K562 (cell line): Measurements from ENCODE around the gene BCAS4. TPM values are rescaled to one million over a fixed set of nuclear protein-coding genes. Genes with fewer than 3 reads are reported as not detected.

Experiments used
- ATAC-seq: fragments of 200-7000 bp; cut with Tn5 transposase; 3 replicates; pipeline ENCODE4 v1.9.1; 2020; ENCODE audit warnings: moderate library complexity
- BruUV-seq: library from RNA; stranded (reverse); fragments of 400-500 nt; replicated peaks from 2 replicates; lab custom pipeline; 2021; lab: Mats Ljungman, UMichigan
- CTCF ChIA-PET: fragments of 300-600 bp; formaldehyde crosslinking; extraction: SDS; loops from one replicate; lab custom pipeline; 2021; ENCODE audit warnings: low intra/inter-chr PET ratio; lab: Yijun Ruan, JAX
- POLR2A ChIA-PET: fragments of 300-600, 350-650 bp; sonication (Branson Sonifier 250); formaldehyde crosslinking; extraction: SDS; loops from one replicate; lab custom pipeline; 2021; ENCODE audit warnings: antibody characterized with exemption, inconsistent platforms; lab: Yijun Ruan, JAX
- DNase-seq, 4 experiments: peaks; one replicate each; pipeline versions ENCODE4 v3.0.0 to v3.0.0-alpha.2; 2011 to 2018; ENCODE audit warnings: low spot score in 3 of 4, mixed read lengths in 3 of 4; ENCODE audit errors: extremely low read depth in 1 of 4
- FAIRE-seq: peaks from 2 replicates; lab custom pipeline; 2011; peaks lifted over from hg19 to GRCh38; lab: Jason Lieb, UNC
- H2AFZ ChIP-seq: 2 replicates; pipeline ENCODE4 v1.6.0; 2011; ENCODE audit warnings: low read depth, low read length, control low read depth, inconsistent platforms
- H3K27ac ChIP-seq: fragments of 200-600 bp; 3 replicates; pipeline ENCODE4 v1.8.0; 2011; ENCODE audit warnings: low read depth, mild to moderate bottlenecking, control low read depth, inconsistent platforms, low read length, moderate library complexity, mixed read lengths; ENCODE audit errors: extremely low read depth
- H3K27me3 ChIP-seq, 2 experiments: fragments of 300-600 bp in 1 of 2; 2 replicates in 1 of 2; 3 replicates in 1 of 2; pipeline versions ENCODE4 v1.6.0 to v1.8.0; 2011; ENCODE audit warnings: inconsistent platforms in 2 of 2, low read length in 2 of 2, mild to moderate bottlenecking in 1 of 2, mixed read lengths in 1 of 2, moderate library complexity in 1 of 2; ENCODE audit not compliant: control insufficient read depth in 2 of 2, insufficient read depth in 2 of 2
- H3K36me3 ChIP-seq: fragments of 300-600 bp; 3 replicates; pipeline ENCODE4 v1.8.0; 2011; ENCODE audit warnings: mild to moderate bottlenecking, low read length, inconsistent platforms; ENCODE audit not compliant: control insufficient read depth, insufficient read depth
- H3K4me1 ChIP-seq, 2 experiments: fragments of 200-600 bp in 1 of 2; replicated peaks in 1 of 2; 2 replicates in 1 of 2; 3 replicates in 1 of 2; pipeline versions ENCODE4 v1.5.1 to v1.8.0; 2011; ENCODE audit warnings: inconsistent platforms in 2 of 2, low read length in 2 of 2, mild to moderate bottlenecking in 1 of 2, mixed read lengths in 1 of 2, moderate library complexity in 1 of 2; ENCODE audit not compliant: control insufficient read depth in 2 of 2, insufficient read depth in 2 of 2
- H3K4me2 ChIP-seq: 2 replicates; pipeline ENCODE4 v1.6.1; 2011; ENCODE audit warnings: low read length, control low read depth, inconsistent platforms, mixed read lengths; ENCODE audit not compliant: insufficient read depth
- H3K4me3 ChIP-seq: fragments of 200-600 bp; sonication (generic), shearing (Covaris generic); 2 replicates; pipeline ENCODE4 v1.5.1; 2016; ENCODE audit warnings: control low read depth, inconsistent platforms
- H3K79me2 ChIP-seq: fragments of 200-600 bp; 3 replicates; pipeline ENCODE4 v1.8.0; 2011; ENCODE audit warnings: low read length, inconsistent platforms; ENCODE audit not compliant: control insufficient read depth, insufficient read depth
- H3K9ac ChIP-seq, 2 experiments: 2 replicates each; pipeline versions ENCODE4 v1.6.0 to v1.6.1; 2011; ENCODE audit warnings: low read depth in 2 of 2, low read length in 2 of 2, control low read depth in 1 of 2, inconsistent platforms in 1 of 2, mild to moderate bottlenecking in 1 of 2, mixed read lengths in 1 of 2; ENCODE audit not compliant: insufficient read depth in 1 of 2
- H3K9me1 ChIP-seq: one replicate; pipeline ENCODE4 v1.6.0; 2011; ENCODE audit warnings: inconsistent platforms, mild to moderate bottlenecking, low read length, moderate library complexity; ENCODE audit not compliant: control insufficient read depth, insufficient read depth
- H3K9me3 ChIP-seq: replicated peaks from 2 replicates; pipeline ENCODE4 v1.5.1; 2011; ENCODE audit warnings: low read depth, low read length, inconsistent platforms; ENCODE audit not compliant: control insufficient read depth, insufficient read depth
- H4K20me1 ChIP-seq: replicated peaks from 2 replicates; pipeline ENCODE4 v1.6.1; 2011; ENCODE audit warnings: low read length, inconsistent platforms, mixed read lengths; ENCODE audit not compliant: control insufficient read depth, insufficient read depth
- ILF3 ChIP-seq: fragments of 450-650 bp; IDR thresholded peaks from 2 replicates; pipeline ENCODE4 v1.6.1; 2018; ENCODE audit warnings: antibody characterized with exemption, mild to moderate bottlenecking, moderate library complexity, borderline replicate concordance
- MEIS2 ChIP-seq: fragments of 450-650 bp; IDR thresholded peaks from 2 replicates; pipeline ENCODE4 v1.6.1; 2014; ENCODE audit warnings: mild to moderate bottlenecking; ENCODE audit not compliant: partially characterized antibody
- ZBTB11 ChIP-seq, 3 experiments: fragments of 200-800 bp in 1 of 3; fragments of 250-450 bp in 1 of 3; fragments of 450-650 bp in 1 of 3; sonication (Bioruptor Pico) in 1 of 3; sonication (Bioruptor generic) in 1 of 3; formaldehyde crosslinking in 1 of 3; IDR thresholded peaks; 2 replicates each; pipeline versions ENCODE4 v1.6.1 to v1.8.0; 2016 to 2022; ENCODE audit warnings: mild to moderate bottlenecking in 2 of 3, missing genetic modification characterization in 2 of 3, missing compliant biosample characterization in 1 of 3, moderate library complexity in 1 of 3
- WGBS: fragments of 100-300 bp; shearing (Covaris generic); methylation state at CpG from one replicate; pipeline ENCODE4 v1.1.6; 2016; ENCODE audit warnings: low coverage, mixed read lengths; ENCODE audit not compliant: insufficient coverage; ENCODE audit errors: missing lambda C conversion rate; 5-methylcytosine and 5-hydroxymethylcytosine counted together
- in situ Hi-C: fragments of 300-500 bp; cut with MboI; formaldehyde crosslinking; loops from 4 replicates; pipeline ENCODE4 v1.15.0; 2018; ENCODE audit warnings: inconsistent platforms, mixed read lengths
- intact Hi-C: fragments of 100-400 bp; cut with micrococcal nuclease; formaldehyde crosslinking; loops from 2 replicates; pipeline ENCODE4 v1.14.2; 2022
- polyA plus RNA-seq, 8 experiments: library from polyadenylated mRNA; depleted of rRNA in 4 of 8; stranded (reverse) in 5 of 8; unstranded in 3 of 8; fragments of >200 nt; fragmentation: Nextera tagmentation in 2 of 8; fragmentation: Illumina TruSeq in 1 of 8; extraction: Ambion mirVana in 2 of 8; extraction: Trizol in 1 of 8; gene quantifications; 2 replicates each; pipeline versions ENCODE4 v1.2.1 to v1.2.3, GENCODE V29; 2011 to 2014; ENCODE audit warnings: inconsistent platforms in 1 of 8, missing spikeins in 1 of 8
- total RNA-seq, 7 experiments: library from RNA; depleted of rRNA in 6 of 7; stranded (reverse); fragments of >200 nt in 6 of 7; fragmentation: Illumina TruSeq in 2 of 7; extraction: Trizol in 2 of 7; gene quantifications; 2 replicates each; pipeline versions ENCODE4 v1.2.1 to v1.2.3, GENCODE V29; 2011 to 2021; ENCODE audit warnings: low replicate concordance in 1 of 7

Gene BCAS4
- total and polyA plus RNA-seq, 9 of the 15 experiments (the other 6 are each of a cell fraction or from before 2014, with no cell fraction given), result 0.15 to 2.3 (median 0.47) TPM

- WGBS, result 65% methylated on average over 14 of the region's 14 CpGs
- peaks cover 22 to 27% of the 10 kb centered on the region in 2 experiments for H3K4me1 ChIP-seq
- DNase-seq, result no peak
- in situ Hi-C loops (loop anchor here (10.0 kb wide), 1 partner anchor 512 kb away; no protein-coding TSS in a partner anchor), intact Hi-C loops (loop anchor here (5.0 to 10.0 kb wide), 3 partner anchors 189 to 608 kb away; no protein-coding TSS in a partner anchor)
- H4K20me1 ChIP-seq, result no peaks in the 10 kb centered on the region
- BruUV-seq, result no TSS peak
- H3K27ac ChIP-seq, result no peak overlapping the region
- no peaks in the 10 kb centered on the region for H3K9me3 ChIP-seq
- H3K79me2 ChIP-seq, result no peaks in the 10 kb centered on the region
- no peak for FAIRE-seq
- no peaks in the 10 kb centered on the region for H3K9me1 ChIP-seq
- no peak overlapping the region for H2AFZ ChIP-seq
- TF ChIP-seq MEIS2 (peak; percentile 2), ILF3 (no peak), ZBTB11 (CRISPR knock-in tag; IDR thresholded peaks at IDR 0.05) (peak in 1 of 3 experiments; percentile 69; a peak in 2 of 6 replicates)
- ATAC-seq, result no peak
- no peak overlapping the region for H3K4me3 ChIP-seq
- H3K4me2 ChIP-seq, result no peak overlapping the region
- POLR2A ChIA-PET, result interaction anchor here (0.6 to 2.0 kb wide), 4 partner anchors 16 to 482 kb away, joined by 3 to 9 read pairs (median 4); partner anchors contain the start of gene ADNP
- no peaks in the 10 kb centered on the region for H3K27me3 ChIP-seq
- H3K9ac ChIP-seq, result no peak overlapping the region
- H3K36me3 ChIP-seq, result no peaks in the 10 kb centered on the region
- CTCF ChIA-PET, result interaction anchor here (0.5 to 3.2 kb wide), 5 partner anchors 136 to 1291 kb away, joined by 3 to 28 read pairs (median 4); no protein-coding TSS in a partner anchor
Observed at GRCh38 chr20:50792708-50793574, 1.9 kb upstream of the BCAS4 start.
